Cardiac fibroblast (primary cell): ENCODE measurements around the gene AGK.

Experiments used
- DNase-seq, 2 donors: peaks; one replicate each; pipeline versions ENCODE4 v3.0.0 to v3.0.0-alpha.2; 2010; ENCODE audit warnings: low read depth in 2 of 2
- H3K4me3 ChIP-seq, 2 donors: replicated peaks in 1 of 2; 1 replicate in 1 of 2; 2 replicates in 1 of 2; pipeline ENCODE4 v1.5.1; 2011; ENCODE audit warnings: low read depth in 2 of 2, low read length in 2 of 2, mild to moderate bottlenecking in 2 of 2, moderate library complexity in 1 of 2
- CTCF ChIP-seq: IDR thresholded peaks from one replicate; pipeline ENCODE4 v1.5.1; 2011; ENCODE audit warnings: low read depth, mild to moderate bottlenecking, low read length, inconsistent platforms

The AGK gene

GRCh38 chr7:141673346-141673745 lies 122.1 kb downstream of the AGK start:
- no peak for TF ChIP-seq CTCF
- no peak overlapping the region for H3K4me3 ChIP-seq
- no peak for DNase-seq

GRCh38 chr7:141674171-141674671 lies 123.0 kb downstream of the AGK start:
- TF ChIP-seq CTCF = no peak
- no peak overlapping the region for H3K4me3 ChIP-seq
- DNase-seq = peak; percentile 57 to 91

- no peak overlapping the region for H3K4me3 ChIP-seq
- no peak for DNase-seq
- TF ChIP-seq CTCF = peak; percentile 41
These were observed 123.5 kb downstream of the AGK start for GRCh38 chr7:141674702-141675101.

- TF ChIP-seq CTCF = no peak
These were observed 124.4 kb downstream of the AGK start for GRCh38 chr7:141675436-141676215.

GRCh38 chr7:141676618-141677017 lies 125.4 kb downstream of the AGK start:
- DNase-seq = peak; percentile 26 to 82
- H3K4me3 ChIP-seq = no peak overlapping the region
- TF ChIP-seq CTCF = no peak

More at GRCh38 chr7:141675436-141676215, 124.4 kb downstream of the AGK start:
- H3K4me3 ChIP-seq = no peak overlapping the region
- DNase-seq = no peak

- TF ChIP-seq CTCF = no peak
- DNase-seq = no peak
- no peak overlapping the region for H3K4me3 ChIP-seq
These were observed 127.8 kb downstream of the AGK start for GRCh38 chr7:141679014-141679413.
